Neural progenitor cell (in vitro differentiated cells): ENCODE data around the gene FIBCD1.

Experiments
- CTCF ChIP-seq: fragments of 200-600 bp; sonication (generic); IDR thresholded peaks from 2 replicates; pipeline ENCODE4 v1.5.1; 2017; ENCODE audit warnings: antibody characterized with exemption, mild to moderate bottlenecking
- EZH2 ChIP-seq: fragments of 200-600 bp; sonication (generic); IDR thresholded peaks from 2 replicates; pipeline ENCODE4 v1.6.1; 2017; ENCODE audit warnings: antibody characterized with exemption, mild to moderate bottlenecking, moderate library complexity
- EZH2phosphoT487 ChIP-seq: fragments of 200-600 bp; sonication (generic); IDR thresholded peaks from 2 replicates; pipeline ENCODE4 v1.6.1; 2017; ENCODE audit warnings: antibody characterized with exemption

GRCh38 chr9:130866474-130866965, 72.5 kb downstream of the FIBCD1 start:
- TF ChIP-seq EZH2 (no peak), CTCF (peak; percentile 100), EZH2phosphoT487 (no peak)
